HepG2 (cell line): ENCODE results near the gene MRPL14. TPM values are rescaled to one million over a fixed set of nuclear protein-coding genes. Genes with fewer than 3 reads are reported as not detected.

Experiments
- ATAC-seq: fragments of 200-7000 bp; cut with Tn5 transposase; 3 replicates; pipeline ENCODE4 v1.9.1; 2020; ENCODE audit warnings: mild to moderate bottlenecking, moderate library complexity
- BruUV-seq: library from RNA; stranded (reverse); fragments of 400-500 nt; replicated peaks from 2 replicates; lab custom pipeline; 2021; lab: Mats Ljungman, UMichigan
- CTCF ChIA-PET: fragments of 300-600 bp; formaldehyde crosslinking; extraction: SDS; loops from one replicate; lab custom pipeline; 2021; ENCODE audit warnings: low total read pairs, inconsistent platforms, low intra/inter-chr PET ratio; lab: Yijun Ruan, JAX
- POLR2A ChIA-PET: fragments of 350-600 bp; sonication (Branson Sonifier 250); formaldehyde crosslinking; loops from one replicate; lab custom pipeline; 2020; ENCODE audit warnings: antibody characterized with exemption, inconsistent platforms; lab: Yijun Ruan, JAX
- DNase-seq: peaks from one replicate; pipeline ENCODE4 v3.0.0-alpha.2; 2015; ENCODE audit warnings: low spot score
- FAIRE-seq: peaks from 3 replicates; lab custom pipeline; 2011; peaks lifted over from hg19 to GRCh38; lab: Jason Lieb, UNC
- H2AFZ ChIP-seq: one replicate; pipeline ENCODE4 v1.6.1; 2011; ENCODE audit warnings: low read length, inconsistent platforms
- H3K27ac ChIP-seq: fragments of 300-600 bp; 3 replicates; pipeline ENCODE4 v1.8.0; 2011; ENCODE audit warnings: mixed run types, mild to moderate bottlenecking, mixed read lengths, low read length, inconsistent platforms; ENCODE audit not compliant: insufficient read depth; ENCODE audit errors: extremely low read length
- H3K27me3 ChIP-seq, 2 experiments: fragments of 200-600 bp in 1 of 2; 2 replicates in 1 of 2; 3 replicates in 1 of 2; pipeline versions ENCODE4 v1.6.0 to v1.8.0; 2011; ENCODE audit warnings: low read length in 2 of 2, mild to moderate bottlenecking in 2 of 2, moderate library complexity in 2 of 2, inconsistent platforms in 1 of 2; ENCODE audit not compliant: insufficient read depth in 2 of 2, control insufficient read depth in 1 of 2
- H3K36me3 ChIP-seq, 2 experiments: fragments of 200-600 bp in 1 of 2; replicated peaks in 1 of 2; 2 replicates in 1 of 2; 3 replicates in 1 of 2; pipeline versions ENCODE4 v1.5.1 to v1.8.0; 2011; ENCODE audit warnings: low read length in 2 of 2, inconsistent platforms in 1 of 2; ENCODE audit not compliant: insufficient read depth in 2 of 2, control insufficient read depth in 1 of 2
- H3K4me1 ChIP-seq: 2 replicates; pipeline ENCODE4 v1.5.1; 2012; ENCODE audit warnings: low read length, inconsistent platforms; ENCODE audit not compliant: insufficient read depth
- H3K4me2 ChIP-seq: 2 replicates; pipeline ENCODE4 v1.6.0; 2011; ENCODE audit warnings: low read depth, low read length, inconsistent platforms
- H3K4me3 ChIP-seq, 3 experiments: fragments of 200-600 bp in 1 of 3; sonication (generic), shearing (Covaris generic) in 1 of 3; replicated peaks in 1 of 3; 2 replicates each; pipeline ENCODE4 v1.5.1; 2011 to 2016; ENCODE audit warnings: low read length in 3 of 3, inconsistent platforms in 2 of 3, low read depth in 2 of 3, mild to moderate bottlenecking in 2 of 3, control low read depth in 1 of 3, mixed read lengths in 1 of 3; ENCODE audit not compliant: insufficient read depth in 1 of 3
- H3K79me2 ChIP-seq: one replicate; pipeline ENCODE4 v1.6.1; 2011; ENCODE audit warnings: low read length, inconsistent platforms; ENCODE audit not compliant: insufficient read depth
- H3K9ac ChIP-seq: 2 replicates; pipeline ENCODE4 v1.6.0; 2011; ENCODE audit warnings: mild to moderate bottlenecking, low read depth, low read length, inconsistent platforms; ENCODE audit not compliant: insufficient read depth
- H3K9me3 ChIP-seq: 2 replicates; pipeline ENCODE4 v1.5.1; 2012; ENCODE audit warnings: mild to moderate bottlenecking, low read length
- H4K20me1 ChIP-seq: 2 replicates; pipeline ENCODE4 v1.6.0; 2011; ENCODE audit warnings: inconsistent platforms, mild to moderate bottlenecking, low read length, moderate library complexity; ENCODE audit not compliant: insufficient read depth
- BCLAF1 ChIP-seq: fragments of 450-650 bp; IDR thresholded peaks from 2 replicates; pipeline ENCODE4 v1.6.1; 2017; ENCODE audit warnings: mild to moderate bottlenecking
- CTCF ChIP-seq: sonication (generic); formaldehyde crosslinking; IDR thresholded peaks from 2 replicates; pipeline ENCODE4 v1.5.0; 2020; ENCODE audit warnings: mild to moderate bottlenecking, missing genetic modification reagents, moderate library complexity
- EED ChIP-seq: sonication (generic); formaldehyde crosslinking; IDR thresholded peaks from 2 replicates; pipeline ENCODE4 v1.5.0; 2020; ENCODE audit warnings: mild to moderate bottlenecking, missing genetic modification reagents
- ETV5 ChIP-seq: IDR thresholded peaks from 2 replicates; pipeline ENCODE4 v1.6.1; 2018; ENCODE audit warnings: missing biosample characterization, missing genetic modification reagents, inconsistent platforms, borderline replicate concordance
- FOXP1 ChIP-seq, 2 experiments: fragments of 450-650 bp in 1 of 2; IDR thresholded peaks; 2 replicates each; pipeline ENCODE4 v1.6.1; 2017 to 2018; ENCODE audit warnings: antibody characterized with exemption in 1 of 2
- HOXA7 ChIP-seq: sonication (generic); formaldehyde crosslinking; IDR thresholded peaks from 2 replicates; pipeline ENCODE4 v1.8.1; 2022; ENCODE audit warnings: mild to moderate bottlenecking, missing genetic modification reagents, moderate library complexity
- KLF12 ChIP-seq: sonication (generic); formaldehyde crosslinking; IDR thresholded peaks from 2 replicates; pipeline ENCODE4 v1.4.0; 2020; ENCODE audit warnings: missing genetic modification reagents, borderline replicate concordance
- MATR3 ChIP-seq: sonication (generic); formaldehyde crosslinking; IDR thresholded peaks from 2 replicates; pipeline ENCODE4 v1.4.0; 2020; ENCODE audit warnings: missing genetic modification reagents
- MIER2 ChIP-seq: IDR thresholded peaks from 2 replicates; pipeline ENCODE4 v1.6.1; 2016; ENCODE audit warnings: missing biosample characterization, missing genetic modification reagents
- MLLT10 ChIP-seq: sonication (generic); formaldehyde crosslinking; IDR thresholded peaks from 2 replicates; pipeline ENCODE4 v1.4.0; 2020; ENCODE audit warnings: missing genetic modification reagents
- PPARG ChIP-seq: conservative IDR thresholded peaks from 2 replicates; pipeline ENCODE4 v1.6.1; 2016; ENCODE audit warnings: missing biosample characterization, missing genetic modification reagents
- WGBS: methylation state at CpG from one replicate; pipeline ENCODE4 v1.1.6; 2017; ENCODE audit warnings: low lambda C conversion rate; 5-methylcytosine and 5-hydroxymethylcytosine counted together
- in situ Hi-C: cut with HindIII; loops from 2 replicates; pipeline ENCODE4 v1.10.0; 2017; ENCODE audit warnings: low pct_unique_long_range_greater_than_20kb; ENCODE audit not compliant: extremely low pct_ligation_motif_present
- intact Hi-C: fragments of 100-400 bp; cut with micrococcal nuclease; formaldehyde crosslinking; loops from one replicate; pipeline ENCODE4 v1.10.0; 2022; ENCODE audit not compliant: unreplicated experiment
- polyA plus RNA-seq, 8 experiments: library from polyadenylated mRNA; depleted of rRNA in 3 of 8; stranded (reverse) in 7 of 8; unstranded in 1 of 8; fragments of >200 nt; fragmentation: Illumina TruSeq in 4 of 8; extraction: Trizol in 4 of 8; gene quantifications; 2 replicates each; pipeline versions ENCODE4 v1.2.1 to v1.2.3, GENCODE V29; 2011 to 2016; ENCODE audit warnings: low read depth in 4 of 8, missing spikeins in 1 of 8, mixed read lengths in 1 of 8; ENCODE audit not compliant: insufficient read depth in 1 of 8
- total RNA-seq, 5 experiments: library from RNA; depleted of rRNA; stranded (reverse); fragments of >200 nt; fragmentation: Illumina TruSeq; extraction: Trizol; gene quantifications; 2 replicates each; pipeline ENCODE4 v1.2.3, GENCODE V29; 2016; ENCODE audit warnings: low read depth in 1 of 5

Gene MRPL14
- total and polyA plus RNA-seq, 2 of the 13 experiments (the other 11 are each of a cell fraction or from before 2014, with no cell fraction given): 157 to 178 TPM

- no peak for DNase-seq
- ATAC-seq: no peak
- POLR2A ChIA-PET: no interaction called here
- WGBS: 93% methylated on average over 6 of the region's 9 CpGs
- intact Hi-C loops (no loop called here), in situ Hi-C loops (no loop called here)
- BruUV-seq: no TSS peak
- Histone ChIP-seq H3K9me3 (no peaks in the 10 kb centered on the region), H2AFZ (no peak overlapping the region), H3K27me3 (no peaks in the 10 kb centered on the region), H3K9ac (no peak overlapping the region), H3K36me3 (peaks cover 31 to 61% of the 10 kb centered on the region in 2 experiments), H3K4me3 (no peak overlapping the region), H3K27ac (no peak overlapping the region), H3K4me2 (no peak overlapping the region), H3K4me1 (peaks cover 20% of the 10 kb centered on the region), H3K79me2 (no peaks in the 10 kb centered on the region), H4K20me1 (no peaks in the 10 kb centered on the region)
- no peak for FAIRE-seq
- CTCF ChIA-PET: no interaction called here
- TF ChIP-seq MIER2 (CRISPR knock-in tag) (no peak), EED (CRISPR knock-in tag) (no peak), FOXP1 (IDR thresholded peaks at IDR 0.05) (no peak), FOXP1 (CRISPR knock-in tag; IDR thresholded peaks at IDR 0.05) (no peak), HOXA7 (CRISPR knock-in tag) (no peak), ETV5 (CRISPR knock-in tag) (no peak), MLLT10 (CRISPR knock-in tag) (no peak), PPARG (CRISPR knock-in tag) (no peak), KLF12 (CRISPR knock-in tag) (no peak), CTCF (CRISPR knock-in tag) (no peak), BCLAF1 (no peak), MATR3 (CRISPR knock-in tag) (no peak)
Measured at GRCh38 chr6:44148306-44148705, 21.1 kb upstream of the MRPL14 start.
